Cerebellar cortex (tissue), 1 donor: Measurements from ENCODE around the gene FASTK.

ENCODE experiments used
- DNase-seq: peaks from one replicate; pipeline ENCODE4 v3.0.0-alpha.2; 2015; ENCODE audit warnings: low spot score

The FASTK gene

GRCh38 chr7:151064454-151064853 is 16.2 kb downstream of the FASTK start:
- no peak for DNase-seq

DNA sequence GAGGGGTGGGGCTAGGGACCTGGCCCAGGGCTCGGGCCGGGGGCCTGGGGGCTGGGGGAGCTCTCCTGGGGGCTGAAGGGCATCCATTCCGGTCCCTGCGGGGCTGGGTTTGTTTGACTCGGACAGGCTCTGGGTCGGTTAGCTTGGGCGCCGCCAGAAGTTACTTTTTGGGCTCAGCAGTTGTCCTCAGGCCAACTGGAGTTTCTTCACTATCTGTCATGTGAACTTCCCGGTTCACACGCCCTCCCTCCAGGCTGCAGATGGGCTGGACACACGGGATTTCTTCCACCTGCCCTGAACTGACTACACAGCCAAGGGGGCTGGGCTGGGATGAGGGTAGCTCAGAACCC is 17.4 kb downstream of the FASTK start:
- no peak for DNase-seq

GRCh38 chr7:151062399-151063211 is 18.0 kb downstream of the FASTK start:
- DNase-seq, result peak; percentile 72

- DNase-seq, result no peak
Observed at GRCh38 chr7:151062111-151062398, 18.6 kb downstream of the FASTK start.

GRCh38 chr7:151061213-151062110 is 19.1 kb downstream of the FASTK start:
- peak; percentile 34 for DNase-seq

DNA sequence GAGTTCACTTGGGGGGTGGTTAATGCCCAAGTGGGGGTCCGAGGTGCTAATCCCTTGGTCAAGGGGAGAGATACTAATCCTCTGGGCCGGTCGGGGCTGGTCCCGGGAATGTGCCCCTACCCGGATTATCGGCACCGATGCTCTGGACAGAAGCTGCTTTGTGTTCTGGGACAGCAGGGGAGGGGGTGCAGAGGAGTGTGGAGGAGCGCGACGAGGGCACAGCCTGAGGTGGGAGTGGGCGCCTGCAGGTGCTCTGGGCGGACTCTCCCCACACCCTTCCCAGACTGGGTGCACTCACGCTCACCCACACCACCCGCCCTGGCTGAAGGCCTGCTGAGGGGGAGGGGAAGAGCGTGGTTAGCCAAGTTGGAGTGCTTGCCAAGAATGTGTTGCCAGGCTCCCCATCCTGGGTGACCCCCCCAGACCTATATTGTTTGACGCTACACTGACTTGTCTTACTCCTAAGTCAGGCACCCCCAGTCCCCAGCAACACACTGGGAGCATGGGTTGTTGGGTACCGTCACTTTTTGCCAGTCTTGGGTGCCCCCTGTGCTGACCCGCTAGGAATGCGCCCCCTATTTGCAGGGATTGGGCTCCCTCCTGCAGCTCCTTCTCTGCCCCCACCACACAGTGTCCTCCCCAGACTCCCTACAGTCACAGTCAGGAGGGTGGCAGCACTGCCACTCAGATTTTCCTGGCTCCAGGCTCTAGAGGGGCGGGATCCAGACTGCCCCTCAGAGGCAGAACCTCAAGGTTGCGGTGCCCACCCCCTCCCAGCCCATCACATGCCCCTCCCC is 20.0 kb downstream of the FASTK start:
- DNase-seq, result peak; percentile 38

DNA sequence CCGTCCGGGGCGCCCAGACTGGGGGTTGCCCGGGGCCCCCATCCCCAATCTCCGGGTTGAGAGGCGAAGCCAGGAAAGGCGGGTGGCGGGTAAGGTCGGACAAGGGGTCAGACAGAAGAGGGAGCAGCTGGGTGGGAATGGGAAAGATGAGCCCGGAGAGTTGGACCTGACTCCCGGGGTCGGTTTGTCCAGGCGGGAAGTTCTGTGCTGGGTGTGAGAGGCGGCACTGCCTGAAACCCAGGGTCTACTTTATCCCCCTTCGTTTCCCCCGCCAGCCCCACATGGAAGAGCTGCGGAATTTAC is 20.5 kb downstream of the FASTK start:
- DNase-seq, result peak; percentile 37

DNA sequence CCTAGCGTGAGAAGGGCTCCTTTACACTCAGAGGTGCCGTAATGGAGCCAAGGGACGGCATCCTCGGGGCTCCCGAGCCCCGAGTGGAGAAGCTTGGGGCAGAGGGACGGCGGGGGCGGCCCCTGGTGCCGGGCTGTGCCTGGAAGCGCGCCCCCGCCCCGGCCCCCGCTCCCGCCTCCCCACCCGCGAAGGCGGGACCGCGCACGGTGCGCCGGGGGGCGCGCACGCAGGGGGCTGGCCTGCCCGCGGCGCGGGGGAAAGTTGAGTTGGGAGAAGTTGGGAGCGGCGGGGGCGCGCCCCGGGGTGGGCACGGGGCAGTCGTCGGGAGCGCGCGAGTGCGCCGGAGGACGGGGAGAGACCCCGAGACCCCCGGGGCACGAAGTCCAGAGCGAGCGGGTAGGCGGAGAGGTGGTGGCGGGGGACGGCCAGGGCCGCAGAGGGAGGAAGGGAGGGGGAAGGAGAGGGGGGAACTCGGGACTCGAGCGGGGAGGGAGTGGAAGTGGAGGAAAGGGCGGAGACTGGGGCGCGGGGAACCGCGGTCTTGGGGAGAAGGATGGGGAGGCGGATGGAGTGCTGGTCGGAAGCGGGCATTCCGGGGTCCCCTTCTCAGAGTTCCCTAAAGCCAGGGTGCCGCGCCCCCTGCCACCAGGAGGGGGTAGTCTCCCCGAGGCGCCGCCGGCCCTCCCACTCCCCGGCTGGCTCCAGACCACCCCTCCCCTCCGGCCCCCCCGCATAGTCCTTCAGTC is 21.1 kb downstream of the FASTK start, which contains the start of gene SLC4A2:
SLC4A2 (plus strand) TSS at position 223 of the 746 bp plus-strand sequence. CDS start 2,399 bp downstream, outside the sequence.
- DNase-seq, result peak; percentile 53

DNA sequence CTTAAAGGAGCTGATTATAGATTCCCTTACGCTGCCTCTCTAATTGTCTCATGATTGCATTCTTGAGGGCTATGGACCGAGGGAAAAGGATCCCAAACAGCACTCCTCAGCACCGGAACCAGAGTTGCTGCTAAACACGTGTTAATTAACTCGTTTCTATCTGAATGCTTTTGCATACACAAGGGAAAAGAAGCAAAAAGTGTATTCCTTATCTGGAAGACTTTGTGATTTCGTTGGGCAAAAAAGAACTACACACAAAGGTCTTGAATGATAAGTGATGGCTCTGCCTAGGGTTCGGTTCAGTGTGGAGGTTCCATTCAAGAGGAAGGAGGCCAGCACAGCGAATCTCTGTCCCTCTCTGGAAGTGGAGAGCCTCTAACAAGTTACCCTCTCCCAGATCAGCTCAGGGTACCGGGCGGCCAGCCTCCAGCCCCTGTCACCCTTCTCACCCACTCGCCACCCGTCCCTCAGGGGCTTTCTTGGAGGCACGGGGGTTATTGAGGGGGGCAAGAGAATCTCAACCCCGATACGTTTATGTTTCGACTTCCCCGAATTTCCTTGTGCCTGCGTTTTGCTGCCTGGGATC is 21.7 kb downstream of the FASTK start:
- DNase-seq, result peak; percentile 47

DNA sequence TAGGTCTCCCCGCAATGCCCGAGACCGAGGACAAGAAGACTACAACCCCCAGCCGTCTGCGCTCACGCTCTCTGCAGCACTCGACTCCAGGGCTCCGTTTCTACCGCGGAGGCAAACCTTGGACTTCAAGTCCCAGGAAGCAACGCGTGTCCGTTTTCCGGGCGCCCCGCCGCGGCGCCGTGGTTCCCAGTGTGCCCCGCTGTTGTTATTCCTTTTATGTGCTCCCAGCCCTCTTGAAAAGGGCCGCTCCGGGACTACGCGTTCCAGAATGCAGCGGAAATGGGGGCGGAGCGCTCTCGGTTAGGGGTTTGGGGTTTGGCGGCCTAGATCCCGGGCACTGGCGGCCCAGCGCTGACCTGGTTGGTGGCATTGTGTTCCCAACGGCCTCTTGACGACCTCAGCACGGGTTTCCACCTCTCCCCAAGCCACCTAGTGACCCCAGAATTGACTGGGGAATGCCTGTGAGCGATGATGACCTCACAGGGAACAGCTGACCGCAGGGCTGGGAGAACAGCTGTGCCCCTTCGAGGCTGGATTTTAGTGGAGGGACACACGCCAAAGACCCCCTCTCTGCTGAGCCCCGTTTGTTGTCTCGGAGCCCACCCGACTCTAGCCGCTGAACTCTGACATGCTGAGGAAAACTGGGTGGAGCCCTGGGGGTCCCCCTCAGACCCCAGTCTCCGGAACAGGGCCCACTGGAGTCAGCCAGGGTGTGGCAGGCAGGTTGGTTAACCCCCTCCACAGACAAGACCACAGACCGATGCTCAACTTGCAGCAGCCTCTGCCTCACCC is 22.4 kb downstream of the FASTK start:
- DNase-seq, result peak; percentile 100

DNA sequence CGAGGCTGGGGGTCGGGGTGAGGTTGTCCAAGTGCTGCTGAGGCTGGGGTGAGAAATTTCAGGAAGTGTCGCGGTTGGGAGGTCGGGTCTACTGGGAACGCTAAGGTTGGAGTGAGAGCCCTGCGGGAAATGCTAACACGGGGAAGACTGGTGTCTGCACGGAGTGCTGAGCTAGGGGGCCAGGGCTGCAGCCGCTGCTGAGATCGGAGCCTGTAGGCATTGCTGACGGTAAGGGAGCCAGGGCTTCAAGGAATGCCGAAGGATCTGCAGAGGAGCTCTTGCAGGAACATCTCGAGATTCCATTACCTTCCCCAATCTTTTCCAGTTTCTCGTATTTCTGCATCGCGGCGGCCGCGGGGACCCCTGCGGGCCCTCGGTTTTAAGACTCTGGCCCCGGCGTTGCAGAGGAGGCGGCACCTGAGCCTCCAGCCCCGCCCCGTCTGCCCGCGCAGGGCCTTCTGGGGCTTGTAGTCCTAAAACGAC is 23.1 kb downstream of the FASTK start, which contains the start of gene CDK5:
CDK5 (minus strand) TSS at position 392 of the 483 bp plus-strand sequence; CDS start at position 343, 49 bp downstream.
- DNase-seq, result no peak

- DNase-seq, result peak; percentile 24
Observed at GRCh38 chr7:151056666-151057505, 23.7 kb downstream of the FASTK start.

- DNase-seq, result no peak
Observed at GRCh38 chr7:151056283-151056665, 24.3 kb downstream of the FASTK start.

DNA sequence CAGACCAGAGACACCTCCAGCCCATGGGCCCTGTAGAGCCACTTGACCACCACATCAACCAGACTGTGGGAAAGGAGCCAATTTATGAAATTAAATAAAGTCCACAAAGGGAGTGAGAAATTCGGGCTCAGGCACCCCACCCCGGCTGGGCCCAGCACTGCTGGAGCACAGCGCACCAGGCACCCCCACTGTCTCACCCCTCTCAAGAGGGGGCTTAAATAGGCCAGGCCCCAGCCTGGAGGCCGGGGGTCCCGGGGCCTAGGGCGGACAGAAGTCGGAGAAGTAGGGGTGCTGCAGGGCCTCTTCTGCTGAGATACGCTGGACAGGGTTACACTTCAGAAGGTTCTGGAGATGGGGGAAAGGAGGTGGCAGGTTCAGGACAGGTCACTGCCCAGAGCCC is 26.9 kb downstream of the FASTK start:
- DNase-seq, result no peak

DNA sequence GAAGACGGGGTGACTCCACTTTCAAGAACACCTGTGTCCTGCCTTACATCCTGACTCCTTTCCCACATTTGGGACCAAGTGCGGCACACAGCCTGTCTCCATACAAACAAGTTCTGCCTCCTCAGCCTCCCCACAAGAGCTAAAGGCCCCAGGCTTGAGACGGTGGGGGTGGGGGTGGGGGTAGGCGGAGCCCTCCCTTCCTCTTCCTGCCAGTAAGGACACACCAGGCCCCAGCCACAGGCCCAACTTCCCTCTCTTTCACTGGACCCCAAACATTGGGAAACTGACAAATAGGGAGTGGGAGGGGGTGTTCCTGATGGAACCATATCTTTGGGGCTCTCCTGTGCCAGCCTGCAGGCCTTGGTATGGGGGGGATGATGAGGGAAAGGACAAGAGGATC is 27.5 kb downstream of the FASTK start:
- DNase-seq, result no peak

GRCh38 chr7:151051108-151051507 is 29.5 kb downstream of the FASTK start:
- DNase-seq, result no peak

DNA sequence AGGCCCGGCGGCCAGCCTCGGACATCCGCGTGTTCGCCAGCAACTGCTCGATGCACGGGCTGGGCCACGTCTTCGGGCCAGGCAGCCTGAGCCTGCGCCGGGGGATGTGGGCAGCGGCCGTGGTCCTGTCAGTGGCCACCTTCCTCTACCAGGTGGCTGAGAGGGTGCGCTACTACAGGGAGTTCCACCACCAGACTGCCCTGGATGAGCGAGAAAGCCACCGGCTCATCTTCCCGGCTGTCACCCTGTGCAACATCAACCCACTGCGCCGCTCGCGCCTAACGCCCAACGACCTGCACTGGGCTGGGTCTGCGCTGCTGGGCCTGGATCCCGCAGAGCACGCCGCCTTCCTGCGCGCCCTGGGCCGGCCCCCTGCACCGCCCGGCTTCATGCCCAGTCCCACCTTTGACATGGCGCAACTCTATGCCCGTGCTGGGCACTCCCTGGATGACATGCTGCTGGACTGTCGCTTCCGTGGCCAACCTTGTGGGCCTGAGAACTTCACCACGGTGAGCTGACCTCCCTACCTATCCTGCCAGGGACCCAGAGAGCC is 31.6 kb downstream of the FASTK start:
- no peak for DNase-seq

DNA sequence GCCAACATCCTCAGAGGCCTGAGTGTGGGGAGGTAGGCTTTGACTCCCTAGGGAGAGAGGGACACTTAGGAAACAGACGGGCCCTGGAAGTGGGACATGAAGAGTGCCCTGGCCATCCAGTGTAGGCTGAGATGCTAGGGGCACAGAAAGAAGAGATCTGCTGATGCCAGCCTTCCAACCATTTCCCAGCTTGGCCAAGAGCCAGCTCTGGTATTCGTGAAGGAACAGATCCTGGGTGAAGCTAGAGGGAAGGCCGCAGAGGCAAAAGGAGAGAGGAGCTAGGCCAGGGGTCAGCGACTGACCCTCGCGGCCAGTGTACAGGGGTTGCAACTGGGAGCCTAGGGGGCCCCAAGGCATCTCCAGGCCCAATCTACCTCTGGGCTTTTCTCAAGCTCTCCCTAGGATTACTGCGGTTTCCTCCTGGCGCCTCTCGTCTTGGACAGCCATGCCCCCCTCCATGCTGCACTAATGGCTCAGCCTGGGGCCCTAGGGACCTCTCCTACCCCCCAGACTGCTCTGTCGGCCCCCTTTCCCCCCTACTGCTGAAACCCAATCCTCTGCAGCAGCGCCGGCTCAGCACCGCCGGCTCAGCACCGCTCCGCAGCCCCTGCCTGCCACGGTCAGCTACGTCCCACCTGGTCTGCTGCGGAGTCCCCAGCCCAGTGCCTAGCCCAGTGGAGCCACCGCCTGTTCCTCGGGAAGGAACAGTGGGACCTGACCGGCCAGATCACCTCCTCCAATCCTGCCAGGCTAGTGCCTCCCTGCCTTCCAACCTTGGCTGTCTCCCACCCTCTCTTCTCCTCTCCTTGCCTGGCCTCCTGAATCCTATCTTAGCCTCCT is 32.4 kb downstream of the FASTK start, which contains the start of gene ASIC3:
ASIC3 (plus strand) TSS at position 556 of the 840 bp plus-strand sequence. CDS start 355 bp downstream, outside the sequence.
- DNase-seq, result no peak
